Smooth muscle cell (in vitro differentiated cells): ENCODE results near the gene PDPN. TPM values are rescaled to one million over a fixed set of nuclear protein-coding genes. Genes with fewer than 3 reads are reported as not detected.

Source experiments
- DNase-seq: peaks from one replicate; lab custom pipeline; 2025; ENCODE audit not compliant: unreplicated experiment; lab: John Stamatoyannopoulos, UW
- H2AFZ ChIP-seq: fragments of 200-600 bp; sonication (generic); 2 replicates; pipeline ENCODE4 v1.6.0; 2016; ENCODE audit warnings: antibody characterized with exemption, low read depth, mild to moderate bottlenecking
- H3F3A ChIP-seq: fragments of 200-600 bp; sonication (generic); 2 replicates; pipeline ENCODE4 v1.6.0; 2017; ENCODE audit warnings: antibody characterized with exemption, low read depth
- H3K27ac ChIP-seq: fragments of 200-600 bp; sonication (generic); 2 replicates; pipeline ENCODE4 v1.5.1; 2016; ENCODE audit warnings: low read depth, mild to moderate bottlenecking
- H3K27me3 ChIP-seq: fragments of 200-600 bp; sonication (generic); 2 replicates; pipeline ENCODE4 v1.6.1; 2016; ENCODE audit warnings: low read depth, mild to moderate bottlenecking
- H3K36me3 ChIP-seq: fragments of 200-600 bp; sonication (generic); 2 replicates; pipeline ENCODE4 v1.5.1; 2016; ENCODE audit warnings: low read depth
- H3K4me1 ChIP-seq: fragments of 200-600 bp; sonication (generic); 2 replicates; pipeline ENCODE4 v1.5.1; 2016; ENCODE audit warnings: low read depth
- H3K4me2 ChIP-seq: fragments of 200-600 bp; sonication (generic); 2 replicates; pipeline ENCODE4 v1.6.0; 2016; ENCODE audit warnings: mild to moderate bottlenecking
- H3K4me3 ChIP-seq: fragments of 200-600 bp; sonication (generic); 2 replicates; pipeline ENCODE4 v1.5.1; 2016; ENCODE audit warnings: mild to moderate bottlenecking
- H3K79me2 ChIP-seq: fragments of 200-600 bp; sonication (generic); 2 replicates; pipeline ENCODE4 v1.6.0; 2016; ENCODE audit warnings: low read depth, mild to moderate bottlenecking
- H3K9ac ChIP-seq: fragments of 200-600 bp; sonication (generic); 2 replicates; pipeline ENCODE4 v1.6.0; 2016; ENCODE audit warnings: low read depth
- H3K9me3 ChIP-seq: fragments of 200-600 bp; sonication (generic); replicated peaks from 2 replicates; pipeline ENCODE4 v1.5.1; 2016; ENCODE audit warnings: low read depth
- H4K20me1 ChIP-seq: fragments of 200-600 bp; sonication (generic); 2 replicates; pipeline ENCODE4 v1.6.0; 2016; ENCODE audit warnings: low read depth
- WGBS: methylation state at CpG from one replicate; pipeline ENCODE4 v1.1.7; 2016; ENCODE audit warnings: low lambda C conversion rate; 5-methylcytosine and 5-hydroxymethylcytosine counted together
- polyA plus RNA-seq: library from polyadenylated mRNA; unstranded; fragments of >200 nt; fragmentation: Nextera tagmentation; extraction: Ambion mirVana; gene quantifications from 2 replicates; pipeline ENCODE4 v1.2.1, GENCODE V29; 2016
- total RNA-seq: library from RNA; depleted of rRNA; stranded (reverse); fragments of >200 nt; gene quantifications from 2 replicates; pipeline ENCODE4 v1.2.3, GENCODE V29; 2014
- TF ChIP-seq, protein P1 (sequence below): fragments of 200-600 bp; sonication (generic); IDR thresholded peaks from 2 replicates; pipeline ENCODE4 v1.5.1; 2017; ENCODE audit warnings: borderline replicate concordance, mild to moderate bottlenecking, antibody characterized with exemption; ENCODE audit not compliant: insufficient read depth, poor library complexity, severe bottlenecking

The PDPN gene
- total and polyA plus RNA-seq, 2 experiments from 2014 or later, result 414 to 459 TPM

DNA sequence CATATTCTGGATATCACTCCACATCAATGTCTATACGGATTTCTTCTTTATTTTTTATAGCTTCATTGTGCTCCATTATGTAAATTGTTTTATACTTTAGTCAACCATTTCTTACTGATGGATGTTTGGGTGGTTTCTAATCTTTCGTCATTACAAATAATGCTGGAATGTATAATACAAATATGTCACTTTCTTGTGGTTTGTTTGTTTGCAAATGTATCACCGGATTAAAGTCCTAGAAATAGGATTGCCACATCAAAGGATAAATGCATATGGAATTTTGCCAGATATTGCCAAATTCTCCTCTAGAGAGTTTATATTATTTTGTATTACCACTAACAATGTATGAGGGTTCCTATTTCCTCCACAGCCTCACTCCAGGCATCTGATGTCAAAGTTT is 67.6 kb downstream of the PDPN start:
- peak overlapping the region; percentile 81 for H3K27ac ChIP-seq
- peak overlapping the region; percentile 6 for H3K9ac ChIP-seq
- DNase-seq, result no peak
- H3K36me3 ChIP-seq, result no peaks in the 10 kb centered on the region
- no peaks in the 10 kb centered on the region for H3K9me3 ChIP-seq
- no peak overlapping the region for H2AFZ ChIP-seq
- H3K27me3 ChIP-seq, result no peaks in the 10 kb centered on the region
- no peaks in the 10 kb centered on the region for H3F3A ChIP-seq
- H3K4me1 ChIP-seq, result peaks cover 8% of the 10 kb centered on the region
- no peaks in the 10 kb centered on the region for H4K20me1 ChIP-seq
- TF ChIP-seq, protein P1, sequence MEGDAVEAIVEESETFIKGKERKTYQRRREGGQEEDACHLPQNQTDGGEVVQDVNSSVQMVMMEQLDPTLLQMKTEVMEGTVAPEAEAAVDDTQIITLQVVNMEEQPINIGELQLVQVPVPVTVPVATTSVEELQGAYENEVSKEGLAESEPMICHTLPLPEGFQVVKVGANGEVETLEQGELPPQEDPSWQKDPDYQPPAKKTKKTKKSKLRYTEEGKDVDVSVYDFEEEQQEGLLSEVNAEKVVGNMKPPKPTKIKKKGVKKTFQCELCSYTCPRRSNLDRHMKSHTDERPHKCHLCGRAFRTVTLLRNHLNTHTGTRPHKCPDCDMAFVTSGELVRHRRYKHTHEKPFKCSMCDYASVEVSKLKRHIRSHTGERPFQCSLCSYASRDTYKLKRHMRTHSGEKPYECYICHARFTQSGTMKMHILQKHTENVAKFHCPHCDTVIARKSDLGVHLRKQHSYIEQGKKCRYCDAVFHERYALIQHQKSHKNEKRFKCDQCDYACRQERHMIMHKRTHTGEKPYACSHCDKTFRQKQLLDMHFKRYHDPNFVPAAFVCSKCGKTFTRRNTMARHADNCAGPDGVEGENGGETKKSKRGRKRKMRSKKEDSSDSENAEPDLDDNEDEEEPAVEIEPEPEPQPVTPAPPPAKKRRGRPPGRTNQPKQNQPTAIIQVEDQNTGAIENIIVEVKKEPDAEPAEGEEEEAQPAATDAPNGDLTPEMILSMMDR, result no peak
- no peaks in the 10 kb centered on the region for H3K79me2 ChIP-seq
- no peak overlapping the region for H3K4me3 ChIP-seq
- 23% methylated on average over 3 of the region's 3 CpGs for WGBS
- peak overlapping the region; percentile 76 for H3K4me2 ChIP-seq

DNA sequence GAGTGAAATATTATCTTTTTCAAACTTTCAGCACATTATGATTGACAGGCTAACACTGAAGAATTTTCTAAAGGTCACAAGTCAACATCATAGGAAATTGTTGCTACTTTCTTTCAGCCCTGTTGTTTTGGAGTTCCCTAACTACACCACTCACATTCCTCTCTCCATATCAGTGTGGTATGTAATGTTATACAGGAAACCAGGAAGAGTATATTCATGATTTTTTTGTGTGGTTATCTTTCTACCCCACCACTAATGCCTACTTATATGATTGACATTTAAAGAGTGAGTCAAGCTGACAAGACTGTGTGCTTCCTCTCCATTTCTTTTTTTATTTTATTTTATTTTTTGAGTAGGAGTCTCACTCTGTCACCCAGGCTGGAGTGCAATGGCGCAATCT is 68.6 kb downstream of the PDPN start:
- Histone ChIP-seq H3K4me3 (no peak overlapping the region), H3F3A (no peaks in the 10 kb centered on the region), H3K9me3 (no peaks in the 10 kb centered on the region), H3K4me2 (peak overlapping the region; percentile 76), H2AFZ (no peak overlapping the region), H3K27me3 (no peaks in the 10 kb centered on the region), H3K27ac (peak overlapping the region; percentile 81), H3K4me1 (peaks cover 8% of the 10 kb centered on the region), H3K79me2 (no peaks in the 10 kb centered on the region), H4K20me1 (no peaks in the 10 kb centered on the region), H3K36me3 (no peaks in the 10 kb centered on the region), H3K9ac (peak overlapping the region; percentile 6)
- no peak for DNase-seq
- TF ChIP-seq, protein P1, result no peak
- WGBS, result 93% methylated on average over 1 of the region's 1 CpG

DNA sequence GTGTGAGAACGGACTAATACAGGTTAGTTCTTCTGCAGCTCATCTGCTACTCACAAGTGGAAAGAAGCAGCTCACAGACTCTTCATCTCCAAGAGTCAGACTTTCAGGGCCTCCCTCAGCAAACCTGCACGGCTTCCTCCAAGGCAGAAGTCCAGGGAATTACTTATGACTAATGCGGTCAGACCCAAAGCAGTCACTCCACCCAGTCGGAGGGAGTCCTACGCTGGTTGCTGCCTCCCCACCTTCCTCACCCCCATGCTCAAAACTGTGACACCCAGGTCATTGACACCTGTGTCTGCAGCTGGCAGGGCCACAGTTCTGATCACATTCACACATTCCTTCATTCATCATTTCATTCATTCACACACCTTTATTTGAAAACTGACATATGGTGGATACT is 77.9 kb downstream of the PDPN start:
- H3K9ac ChIP-seq, result no peak overlapping the region

DNA sequence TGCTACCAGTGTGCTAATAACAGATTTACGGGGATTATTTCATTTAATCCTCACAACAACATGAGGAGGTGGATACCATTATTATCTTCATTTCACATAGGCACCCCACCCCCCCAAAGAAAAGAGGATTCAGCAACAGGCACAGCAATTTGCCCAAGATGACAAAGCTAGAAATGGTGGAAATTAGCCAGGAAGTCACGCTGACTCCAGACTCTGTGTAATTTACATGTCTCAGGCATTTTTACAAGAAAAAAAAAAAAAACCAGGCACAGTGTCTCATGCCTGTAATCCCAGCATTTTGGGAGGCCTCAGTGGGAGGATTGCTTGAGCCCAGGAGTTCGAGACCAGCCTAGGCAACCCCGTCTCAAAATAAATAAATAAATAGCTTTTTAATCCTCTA is 78.9 kb downstream of the PDPN start:
- 26% methylated on average over 4 of the region's 4 CpGs for WGBS
- H3K79me2 ChIP-seq, result no peaks in the 10 kb centered on the region
- H4K20me1 ChIP-seq, result no peaks in the 10 kb centered on the region
- no peak overlapping the region for H3K9ac ChIP-seq
- H3F3A ChIP-seq, result no peaks in the 10 kb centered on the region
- no peak overlapping the region for H3K4me3 ChIP-seq
- TF ChIP-seq, protein P1, result no peak
- no peaks in the 10 kb centered on the region for H3K4me1 ChIP-seq
- no peaks in the 10 kb centered on the region for H3K27me3 ChIP-seq
- H2AFZ ChIP-seq, result no peak overlapping the region
- H3K9me3 ChIP-seq, result no peaks in the 10 kb centered on the region
- H3K27ac ChIP-seq, result peak overlapping the region; percentile 60
- H3K36me3 ChIP-seq, result no peaks in the 10 kb centered on the region
- H3K4me2 ChIP-seq, result no peak overlapping the region
- no peak for DNase-seq

More for the DNA sequence above, 77.9 kb downstream of the PDPN start:
- no peak for DNase-seq
- Histone ChIP-seq H3K27me3 (no peaks in the 10 kb centered on the region), H2AFZ (no peak overlapping the region), H4K20me1 (no peaks in the 10 kb centered on the region), H3K4me3 (no peak overlapping the region), H3K36me3 (no peaks in the 10 kb centered on the region), H3K9me3 (no peaks in the 10 kb centered on the region), H3K27ac (peak overlapping the region; percentile 60), H3K79me2 (no peaks in the 10 kb centered on the region), H3K4me1 (no peaks in the 10 kb centered on the region), H3K4me2 (no peak overlapping the region), H3F3A (no peaks in the 10 kb centered on the region)
- TF ChIP-seq, protein P1, result no peak
- WGBS, result 54% methylated on average over 5 of the region's 5 CpGs
